GM19467 (cell line): Measurements from ENCODE around the gene PBX1.

Experiments used
- ATAC-seq: cut with Tn5 transposase; IDR thresholded peaks from one replicate; pipeline ENCODE4 v1.9.1; 2021; ENCODE audit warnings: mild to moderate bottlenecking, moderate library complexity; ENCODE audit not compliant: unreplicated experiment

The PBX1 gene

DNA sequence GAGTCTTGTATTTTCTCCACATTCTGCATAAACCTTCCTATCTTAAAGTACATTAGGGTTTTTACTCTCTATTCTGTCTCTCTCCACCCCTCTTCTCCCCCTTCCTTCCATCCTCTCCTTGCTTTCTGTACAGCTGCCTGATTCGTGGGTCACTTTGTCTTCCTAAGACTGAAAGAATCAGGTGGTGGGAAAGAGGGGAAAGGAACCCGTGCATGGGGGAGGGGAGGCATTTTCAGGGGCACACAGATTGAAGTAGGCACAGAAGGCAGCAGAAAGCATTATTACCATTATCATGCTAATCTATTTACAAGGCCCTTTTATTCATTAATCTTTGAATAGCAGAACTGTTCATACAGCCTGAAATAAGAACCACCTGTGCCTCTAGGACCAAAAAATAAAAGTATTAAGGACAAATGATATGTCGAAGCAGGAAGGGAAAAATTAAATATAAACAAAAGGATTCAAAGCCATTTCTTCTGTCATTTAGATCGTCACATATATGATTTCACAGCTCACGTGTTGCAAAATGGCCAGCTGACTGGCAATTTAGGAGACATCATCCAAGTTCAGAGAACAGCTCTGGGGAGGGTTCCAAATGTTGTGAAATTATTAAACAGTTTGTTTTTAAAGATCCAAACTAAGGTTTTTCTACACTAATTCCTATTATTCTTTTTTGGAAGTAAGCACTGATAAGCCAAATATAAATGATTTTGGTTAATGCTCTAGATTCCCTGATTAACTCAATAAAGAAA lies 154.6 kb downstream of the PBX1 start:
- no peak for ATAC-seq

DNA sequence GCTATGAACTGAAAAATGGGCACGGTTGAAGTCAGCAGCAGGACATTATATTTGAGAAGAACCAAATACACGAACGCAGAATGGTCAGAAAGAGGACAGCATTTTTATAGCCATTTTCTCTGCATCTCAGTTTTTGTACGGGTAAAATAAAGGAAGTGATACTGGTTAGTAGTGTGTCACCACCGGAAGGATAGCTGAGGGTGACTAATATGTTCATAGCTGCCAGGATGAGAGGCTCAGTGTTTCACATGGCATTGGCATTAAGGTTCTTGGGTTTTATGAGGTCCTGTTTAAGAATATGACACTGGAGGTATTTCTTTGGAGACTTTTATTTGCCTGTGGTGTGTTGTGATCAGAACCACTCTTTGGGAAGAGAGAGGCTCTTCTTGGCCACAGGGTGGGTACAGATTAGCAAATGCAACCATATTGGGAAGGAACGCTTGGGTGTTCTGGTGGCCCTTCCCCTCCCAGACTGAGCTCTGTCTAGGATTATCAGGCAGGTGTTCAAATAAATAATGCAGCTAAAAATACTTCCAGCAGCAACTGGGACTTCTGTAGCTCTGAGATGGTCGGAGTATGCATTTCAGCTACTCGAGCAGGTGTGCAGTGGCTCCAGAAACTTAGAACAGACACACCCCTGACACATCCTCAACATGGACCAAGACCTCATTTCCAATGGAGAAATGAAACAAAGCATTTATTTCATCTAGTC lies 158.2 kb downstream of the PBX1 start:
- peak; percentile 81 for ATAC-seq

DNA sequence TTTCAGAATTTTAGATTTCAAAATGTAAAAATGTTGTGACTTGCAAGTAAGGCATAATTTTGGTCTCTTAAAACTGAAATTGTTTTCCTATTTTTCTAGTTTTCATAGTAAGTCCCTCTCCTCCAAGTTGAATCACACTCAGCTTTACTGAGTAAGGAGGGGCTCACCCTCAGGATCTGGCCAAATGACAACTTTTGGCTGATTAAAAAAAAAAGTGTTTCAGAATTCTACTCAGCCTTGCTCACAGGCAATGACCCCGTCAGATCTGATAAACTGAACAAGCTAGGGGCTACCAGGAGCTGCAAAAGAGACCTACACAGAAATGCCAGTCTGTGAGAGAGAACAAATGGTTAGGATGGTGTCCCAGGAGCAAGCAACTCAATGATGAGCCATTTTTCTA lies 159.8 kb downstream of the PBX1 start:
- no peak for ATAC-seq

DNA sequence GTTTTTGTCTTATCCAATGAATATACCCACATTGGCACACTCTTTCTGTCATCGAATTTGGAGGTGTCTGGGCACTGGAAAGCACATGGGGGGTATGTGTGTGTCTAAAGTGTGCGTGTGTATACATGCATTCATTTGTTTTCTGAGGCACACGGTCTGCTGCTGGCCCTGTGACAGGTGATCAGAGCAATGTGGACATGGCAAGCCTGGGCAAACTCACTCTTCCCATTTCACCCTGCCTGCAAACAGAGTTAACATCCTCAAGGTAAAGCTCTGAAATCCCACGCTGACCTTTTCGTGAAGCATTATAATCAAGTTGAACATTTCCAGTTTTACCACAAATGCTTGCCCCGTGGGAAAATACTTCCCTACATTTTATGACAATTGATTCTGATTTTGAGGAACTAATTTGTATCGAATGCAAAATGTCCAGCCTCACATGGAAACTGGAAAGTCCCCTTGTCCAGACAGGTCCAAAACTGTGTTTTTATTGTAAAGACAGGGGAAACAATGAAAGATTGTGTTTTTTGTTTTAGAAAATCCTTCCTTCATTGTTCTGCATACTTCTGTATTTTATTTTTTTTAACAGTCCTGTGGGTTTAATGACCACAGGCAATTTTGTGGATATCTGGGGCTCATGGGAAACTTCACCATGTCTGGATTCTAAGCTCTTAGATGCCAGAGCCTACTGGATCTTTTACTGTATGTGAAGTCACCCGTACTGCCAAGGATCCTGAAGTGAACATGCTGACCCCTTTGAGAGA lies 160.9 kb downstream of the PBX1 start:
- ATAC-seq = no peak

DNA sequence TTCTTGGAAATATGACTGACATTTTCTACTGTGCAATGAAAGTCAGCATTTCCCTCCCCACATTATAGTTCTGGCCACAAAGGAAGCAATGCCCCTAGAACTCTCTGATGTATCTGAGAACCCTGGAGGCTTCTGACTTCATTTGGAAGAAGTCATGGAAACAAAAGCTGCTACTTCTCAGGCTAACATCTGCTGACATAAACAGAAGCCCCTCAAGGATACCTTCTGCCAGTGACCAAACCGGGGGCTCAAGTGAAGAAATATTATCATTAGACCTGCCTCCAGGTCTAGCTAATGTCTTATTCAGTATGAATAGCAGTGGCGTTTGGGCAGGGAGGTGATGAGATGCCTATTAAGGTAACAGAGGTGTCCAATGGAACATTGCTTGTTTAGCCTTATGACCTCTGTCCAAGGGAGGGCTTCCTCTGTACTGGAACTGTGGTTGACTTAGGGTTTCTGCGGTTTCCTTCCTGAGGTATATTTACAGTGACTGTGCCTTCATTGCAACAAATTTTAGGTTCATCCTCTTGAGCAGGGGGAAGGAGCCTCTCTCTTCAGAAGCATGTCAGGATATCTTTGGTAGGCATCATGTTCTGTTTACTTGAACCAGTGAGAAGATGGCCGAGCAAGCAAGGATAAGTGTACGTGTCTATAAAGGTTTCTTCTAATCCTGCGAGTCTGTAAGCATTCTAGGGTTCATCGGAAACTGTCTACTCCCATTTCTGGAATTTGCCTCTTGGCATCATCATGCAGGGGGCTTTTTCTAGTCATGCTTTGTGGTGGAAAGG lies 161.7 kb downstream of the PBX1 start:
- ATAC-seq = no peak

DNA sequence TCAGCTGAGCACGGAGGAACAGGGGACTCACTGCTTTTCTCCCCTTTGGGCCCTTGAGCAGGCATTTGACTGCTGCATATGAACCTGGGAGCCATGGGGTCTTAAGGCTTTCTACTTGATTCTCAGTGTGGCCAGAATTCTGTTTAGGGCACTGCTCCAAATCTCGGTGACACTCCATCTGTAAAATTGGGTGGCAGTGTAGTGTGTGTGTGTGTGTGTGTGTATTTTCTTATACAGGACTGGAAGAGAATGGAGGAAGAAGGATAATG lies 162.2 kb downstream of the PBX1 start:
- no peak for ATAC-seq

DNA sequence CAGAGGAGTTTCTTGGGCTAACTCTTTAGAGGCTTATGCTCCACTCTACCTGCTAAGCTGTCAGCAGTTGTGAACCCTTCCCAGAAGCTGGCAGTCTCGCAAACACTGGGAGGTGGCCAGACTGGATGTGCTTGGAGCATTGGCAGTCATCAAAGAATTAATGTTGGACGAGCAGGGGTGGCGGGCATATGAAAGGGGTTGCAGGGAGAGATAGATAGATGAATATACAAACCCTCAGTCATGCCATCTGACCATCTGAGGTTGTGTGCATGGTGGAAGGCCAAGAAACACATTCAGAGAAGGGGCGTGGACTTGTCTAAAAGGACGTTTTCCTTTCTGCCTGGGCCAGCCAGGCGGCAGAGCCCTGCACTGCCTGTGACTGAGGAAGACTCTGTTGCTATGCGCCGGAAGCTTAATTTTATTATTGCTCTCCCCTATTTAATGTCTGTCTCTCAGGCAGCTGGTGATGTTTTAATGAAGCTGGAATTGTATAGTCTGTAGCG lies 164.4 kb downstream of the PBX1 start:
- no peak for ATAC-seq

DNA sequence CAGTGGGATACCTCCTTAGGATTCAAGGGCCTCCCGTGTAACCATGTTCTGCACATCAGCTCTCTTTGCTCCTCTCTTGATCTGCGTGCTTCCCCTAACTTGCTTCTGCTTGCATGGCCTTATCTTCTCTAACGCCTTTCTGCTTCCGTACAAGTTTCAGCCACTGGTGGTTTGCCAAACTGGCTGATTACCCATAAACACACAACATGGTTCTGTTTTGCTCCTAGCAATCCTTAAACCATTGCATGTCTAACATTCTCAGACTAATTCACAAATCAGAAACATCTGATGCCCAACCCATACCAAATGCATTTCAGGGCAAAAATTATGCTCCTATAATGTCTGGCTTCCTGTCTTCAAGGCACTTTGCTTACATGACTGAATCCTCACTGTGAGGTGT lies 166.4 kb downstream of the PBX1 start:
- no peak for ATAC-seq

DNA sequence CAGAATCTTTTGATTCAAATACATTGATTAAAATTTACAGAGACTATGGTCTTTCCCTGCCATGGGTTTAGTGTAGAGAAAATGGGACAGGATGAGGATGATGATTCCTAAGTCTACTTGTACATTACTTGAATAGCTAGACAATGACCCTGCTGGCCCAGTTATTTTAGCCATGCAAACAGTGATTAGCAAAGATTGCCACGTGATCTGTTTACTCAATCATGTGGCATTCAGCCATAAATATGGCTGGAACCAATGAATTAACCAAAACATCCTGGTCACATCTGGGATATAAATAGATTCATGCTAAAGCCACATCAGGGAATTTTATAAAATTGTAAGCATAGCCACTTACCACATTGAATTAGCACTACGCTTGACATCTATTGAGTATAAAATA lies 167.3 kb downstream of the PBX1 start:
- ATAC-seq = no peak

DNA sequence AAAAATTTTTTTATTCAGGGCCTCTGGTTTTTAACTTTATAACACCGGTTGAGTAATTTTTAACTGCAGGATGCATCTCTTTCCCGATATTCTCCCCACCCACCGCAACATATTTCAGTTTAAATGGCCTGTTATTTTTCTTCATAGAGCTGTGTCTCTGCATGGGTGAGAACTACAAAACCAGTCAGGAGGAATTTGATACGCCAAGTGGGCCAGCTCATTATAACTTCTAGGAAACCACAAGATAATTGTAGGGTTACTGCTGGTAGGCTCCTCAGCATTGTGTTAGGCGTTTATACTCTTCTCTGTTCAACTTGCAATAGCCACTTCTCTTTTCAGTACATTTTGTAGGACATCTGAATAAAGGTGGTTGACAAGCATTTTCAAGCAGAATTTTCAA lies 169.7 kb downstream of the PBX1 start:
- no peak for ATAC-seq

DNA sequence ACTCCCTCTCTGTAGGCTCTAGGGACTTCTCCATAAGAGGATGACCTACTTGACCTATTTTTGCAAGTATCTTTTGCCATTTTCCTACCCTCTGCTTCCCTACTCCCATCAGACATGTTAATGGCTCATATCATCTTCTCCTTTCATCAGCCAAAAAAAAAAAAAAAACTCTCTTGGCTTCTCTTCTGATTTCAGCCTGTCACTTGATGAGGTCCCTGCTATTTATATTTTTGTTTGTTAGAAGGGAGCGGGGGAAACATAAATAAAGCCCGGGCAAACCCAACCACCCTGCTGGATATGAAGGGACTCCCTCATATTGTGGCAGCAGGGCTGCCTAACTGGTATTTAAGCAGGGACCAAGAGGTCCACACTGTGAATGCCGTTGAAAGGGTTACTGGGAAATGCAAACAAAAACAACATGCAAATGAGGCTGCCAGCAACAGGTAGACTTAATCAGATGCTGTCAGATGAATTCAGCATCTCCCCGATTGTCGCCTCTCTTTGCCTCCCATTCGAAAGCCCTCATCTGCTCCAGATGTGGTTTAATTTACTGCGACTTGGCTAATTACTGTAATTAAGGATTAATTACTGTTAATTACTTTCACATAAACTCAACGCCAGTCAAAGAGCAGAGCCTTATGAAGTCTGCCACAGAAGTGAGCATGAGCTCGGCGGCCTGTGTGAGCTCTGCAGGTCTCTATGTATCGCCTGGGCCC lies 172.3 kb downstream of the PBX1 start:
- no peak for ATAC-seq

DNA sequence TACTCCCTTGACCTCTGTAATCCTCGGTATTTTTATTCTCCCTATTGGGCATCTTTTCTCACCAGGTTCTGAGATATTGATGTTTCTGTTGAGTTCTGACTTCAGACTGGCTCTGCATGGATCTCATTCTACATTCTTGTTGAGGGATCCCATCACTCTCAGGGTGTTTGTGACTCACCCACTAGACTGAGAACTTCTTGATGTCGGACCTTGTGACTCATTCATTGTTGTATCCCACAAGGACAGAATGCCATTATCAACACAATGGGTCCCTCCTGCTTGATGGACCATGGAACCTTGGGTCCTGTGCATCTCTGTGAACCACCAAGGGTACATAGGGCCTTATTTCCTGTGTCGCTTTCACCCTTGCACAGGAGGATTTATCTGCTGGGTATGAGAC lies 174.1 kb downstream of the PBX1 start:
- ATAC-seq = no peak

DNA sequence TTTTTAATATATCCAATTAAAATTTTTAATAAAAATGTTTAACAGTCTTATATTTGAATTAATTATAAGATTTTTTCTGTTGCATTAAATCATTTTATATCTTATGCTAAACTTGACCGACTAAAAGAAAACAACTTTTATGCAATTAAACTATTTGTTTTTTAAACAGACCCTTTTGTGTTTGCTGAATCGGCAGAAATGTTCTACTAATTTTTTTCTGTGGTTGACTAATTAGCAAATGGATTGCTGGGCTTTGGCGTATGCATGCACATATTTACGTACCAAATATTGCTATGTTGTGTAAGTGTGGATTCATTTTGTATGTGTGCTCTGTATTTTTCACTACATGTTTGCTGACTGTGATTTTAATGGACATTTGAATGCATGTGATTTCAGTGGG lies 174.8 kb downstream of the PBX1 start:
- no peak for ATAC-seq

DNA sequence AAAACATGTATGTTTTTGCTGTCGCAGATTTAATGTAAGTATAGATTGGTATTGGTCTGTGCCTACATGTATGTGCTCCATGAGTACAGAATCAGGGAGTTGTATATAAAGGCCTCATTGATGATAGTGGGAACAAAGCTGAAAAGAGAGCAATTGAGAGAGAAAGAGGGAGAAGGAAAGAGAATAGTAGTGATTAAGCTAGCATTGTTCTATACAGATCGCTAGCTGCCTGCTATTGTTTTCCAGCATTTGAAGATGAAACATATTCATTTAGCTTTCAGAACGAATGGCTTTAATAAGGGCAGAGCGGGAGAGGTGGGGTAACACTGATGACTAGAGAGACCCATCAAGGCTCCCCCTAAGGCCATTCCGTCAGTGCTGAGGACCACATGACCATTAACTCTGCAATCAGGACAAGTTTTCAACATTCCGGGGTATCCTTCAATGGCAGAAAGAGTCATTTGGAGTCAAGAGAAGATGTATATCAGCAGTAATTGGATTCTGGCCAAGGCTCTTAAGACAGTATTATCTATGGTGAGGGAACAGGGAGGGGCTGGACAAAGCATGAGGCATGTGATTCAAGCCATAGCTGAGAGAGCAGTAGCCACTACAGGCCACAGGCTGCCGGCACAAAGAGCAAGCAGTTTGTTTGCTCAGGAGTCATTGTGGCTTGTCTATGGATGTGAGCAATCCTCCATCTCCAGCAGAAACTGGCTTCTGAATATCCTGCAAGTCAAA lies 176.5 kb downstream of the PBX1 start:
- no peak for ATAC-seq

DNA sequence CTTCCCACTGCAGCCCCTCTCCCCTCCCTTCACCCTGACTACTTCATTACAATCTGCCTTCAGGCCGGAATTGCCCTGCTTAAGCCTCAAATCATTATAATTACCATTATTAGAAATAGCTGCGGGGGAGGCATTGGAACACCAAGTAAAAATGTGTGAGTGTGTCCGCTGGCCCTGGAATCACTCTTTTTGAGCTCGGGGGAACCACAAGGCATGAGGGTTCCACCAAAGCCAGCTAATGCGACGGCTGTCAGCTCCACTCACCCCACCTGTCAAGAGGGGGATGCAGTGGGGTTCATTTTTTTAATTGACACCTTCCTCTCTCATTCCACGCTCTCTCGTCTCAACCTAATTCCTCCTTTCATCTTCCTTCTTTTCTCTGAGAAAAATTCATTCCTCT lies 177.2 kb downstream of the PBX1 start:
- no peak for ATAC-seq

DNA sequence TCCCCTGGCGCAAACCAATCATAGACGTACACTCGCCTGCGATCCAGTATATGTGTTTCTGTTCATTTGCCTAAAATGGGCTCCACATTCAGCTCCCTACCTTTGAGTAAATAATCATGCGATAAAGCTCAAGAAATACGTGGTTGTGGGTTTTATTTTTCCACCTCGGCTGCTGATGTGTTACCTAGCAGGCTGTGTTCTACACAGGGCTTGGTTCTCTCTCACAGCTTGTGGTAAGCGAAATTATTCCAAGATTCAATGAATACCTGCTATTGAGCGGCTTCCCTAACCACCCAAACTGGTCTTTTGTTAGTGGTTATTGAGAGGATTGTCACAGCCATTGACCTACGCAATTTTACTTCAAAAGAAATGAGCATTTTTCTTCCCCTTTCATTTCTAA lies 180.2 kb downstream of the PBX1 start:
- ATAC-seq = no peak

DNA sequence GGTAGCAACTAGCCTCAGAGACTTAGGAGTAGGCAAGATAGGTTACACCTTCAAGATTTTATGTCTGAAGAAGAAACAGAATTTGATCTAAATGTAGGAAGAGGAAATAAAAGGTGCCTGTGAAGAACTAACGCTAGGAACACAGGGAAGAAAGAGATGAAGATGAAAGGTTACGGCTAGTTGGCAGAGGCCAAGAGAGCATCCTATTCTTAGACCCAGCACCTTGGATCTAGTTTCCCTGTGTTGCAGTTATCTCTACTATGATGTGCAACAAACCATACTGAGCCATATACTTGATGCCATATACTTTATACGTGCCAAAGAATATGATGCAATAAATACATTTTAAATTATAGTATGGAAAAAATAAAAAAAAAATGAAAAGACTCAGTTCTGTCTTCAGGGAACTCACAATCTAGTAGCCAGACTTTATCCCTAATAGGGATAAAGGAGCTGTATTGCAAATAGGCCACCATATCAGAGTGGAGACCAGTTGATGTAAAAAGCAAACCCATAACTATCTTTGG lies 181.1 kb downstream of the PBX1 start:
- ATAC-seq = no peak

DNA sequence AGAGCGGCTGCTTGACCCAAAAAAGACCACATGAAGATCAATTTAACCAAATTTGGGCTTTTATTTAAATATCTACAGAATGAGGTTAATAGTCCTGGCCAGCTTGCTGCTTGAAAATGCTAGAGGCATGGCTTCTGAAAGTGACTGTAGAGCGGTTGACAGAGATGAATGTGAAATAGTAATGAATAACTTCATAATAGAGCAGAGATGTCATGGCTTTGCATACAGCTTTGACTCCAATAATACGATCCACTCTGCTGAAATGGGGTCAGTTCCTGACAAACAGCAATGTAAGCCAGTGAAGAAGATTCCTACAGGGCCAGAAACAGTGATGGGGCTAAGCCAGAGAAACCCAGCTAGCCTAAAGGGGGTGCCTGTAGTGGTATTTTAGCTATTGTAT lies 183.8 kb downstream of the PBX1 start:
- ATAC-seq = no peak

DNA sequence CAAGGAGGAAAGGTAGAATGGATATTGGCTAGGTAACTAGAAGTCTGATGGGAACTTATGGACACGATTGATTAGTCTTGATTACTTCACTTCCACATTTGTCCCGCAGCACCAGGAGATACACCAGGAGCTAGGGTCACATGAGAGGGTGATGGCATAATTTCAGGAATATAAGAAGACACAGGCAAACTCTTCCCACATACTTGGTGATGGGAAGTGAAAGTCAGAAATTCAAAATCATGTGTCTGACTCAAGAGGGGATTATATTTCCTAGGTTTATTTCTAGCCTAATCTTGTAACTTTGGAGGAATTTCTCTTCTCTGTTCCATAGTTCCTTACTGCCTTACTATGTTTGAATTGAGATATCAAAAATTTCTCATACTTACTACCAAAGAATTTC lies 185.0 kb downstream of the PBX1 start:
- ATAC-seq = no peak

DNA sequence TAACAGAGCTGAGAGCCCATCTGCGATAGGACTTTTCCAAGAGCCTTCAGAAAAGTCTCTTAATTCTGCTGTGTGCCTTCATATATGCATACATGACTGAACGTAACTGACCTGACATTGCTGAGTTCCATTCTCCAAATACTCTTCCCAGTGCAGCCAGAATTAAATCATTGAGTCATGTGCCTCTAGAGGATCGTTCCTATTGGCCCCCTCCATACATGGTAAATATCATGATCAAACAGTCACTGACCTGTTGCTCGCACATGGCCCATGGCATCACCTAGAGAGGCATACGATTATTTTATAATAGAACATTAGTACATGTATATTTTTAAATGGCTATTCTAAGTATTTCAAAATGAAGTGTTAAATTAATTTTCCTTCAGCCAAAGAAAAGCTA lies 186.8 kb downstream of the PBX1 start:
- no peak for ATAC-seq
